Activated naive CD8-positive, alpha-beta T cell treated with anti-CD3 and anti-CD28 coated beads, Interleukin-2, amount 50 U/mL, for 16 hours (primary cell): Measurements from ENCODE around the gene SPATA18.

ENCODE experiments used
- DNase-seq: peaks from one replicate; pipeline ENCODE4 v3.0.0-alpha.2; 2020; ENCODE audit warnings: low read depth, low spot score

SPATA18 gene, protein sequence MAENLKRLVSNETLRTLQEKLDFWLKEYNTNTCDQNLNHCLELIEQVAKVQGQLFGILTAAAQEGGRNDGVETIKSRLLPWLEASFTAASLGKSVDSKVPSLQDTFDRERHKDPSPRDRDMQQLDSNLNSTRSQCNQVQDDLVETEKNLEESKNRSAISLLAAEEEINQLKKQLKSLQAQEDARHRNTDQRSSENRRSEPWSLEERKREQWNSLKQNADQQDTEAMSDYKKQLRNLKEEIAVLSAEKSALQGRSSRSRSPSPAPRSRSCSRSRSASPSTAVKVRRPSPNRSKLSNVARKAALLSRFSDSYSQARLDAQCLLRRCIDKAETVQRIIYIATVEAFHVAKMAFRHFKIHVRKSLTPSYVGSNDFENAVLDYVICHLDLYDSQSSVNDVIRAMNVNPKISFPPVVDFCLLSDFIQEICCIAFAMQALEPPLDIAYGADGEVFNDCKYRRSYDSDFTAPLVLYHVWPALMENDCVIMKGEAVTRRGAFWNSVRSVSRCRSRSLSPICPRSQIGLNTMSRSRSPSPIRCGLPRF

GRCh38 chr4:52051213-52051614, at the start of gene SPATA18:
SPATA18 (plus strand) TSS chr4:52051304; CDS start chr4:52051705, 401 bp downstream.
- DNase-seq, result no peak

GRCh38 chr4:52001616-52002015, 49.5 kb upstream of the SPATA18 start:
- no peak for DNase-seq

GRCh38 chr4:52004414-52004813, 46.7 kb upstream of the SPATA18 start:
- no peak for DNase-seq

GRCh38 chr4:52005604-52006273, 45.4 kb upstream of the SPATA18 start:
- DNase-seq, result no peak

DNA sequence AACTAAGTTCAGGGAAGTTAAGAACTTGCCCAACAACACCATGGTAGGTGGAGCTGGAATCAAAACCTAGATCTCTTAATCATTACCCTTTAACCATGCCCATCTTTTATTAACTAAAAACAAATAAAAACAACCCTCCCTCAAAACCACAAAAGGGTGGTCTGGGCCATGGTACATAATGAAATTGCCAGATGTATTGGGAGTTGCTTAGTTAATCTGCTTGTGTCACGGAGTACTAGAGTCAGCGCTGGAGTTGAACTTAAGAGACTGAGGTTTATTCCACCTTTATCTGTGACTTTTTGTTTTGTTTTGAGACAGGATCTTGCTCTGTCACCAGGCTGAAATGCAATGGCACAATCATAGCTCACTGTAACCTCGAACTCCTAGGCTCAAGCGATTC, 44.2 kb upstream of the SPATA18 start:
- DNase-seq, result no peak

GRCh38 chr4:52010986-52011385, 40.1 kb upstream of the SPATA18 start:
- no peak for DNase-seq

GRCh38 chr4:52012651-52013050, 38.5 kb upstream of the SPATA18 start:
- no peak for DNase-seq

GRCh38 chr4:52014903-52015302, 36.2 kb upstream of the SPATA18 start:
- no peak for DNase-seq

- no peak for DNase-seq
These were observed 35.7 kb upstream of the SPATA18 start for GRCh38 chr4:52015366-52015765.

DNA sequence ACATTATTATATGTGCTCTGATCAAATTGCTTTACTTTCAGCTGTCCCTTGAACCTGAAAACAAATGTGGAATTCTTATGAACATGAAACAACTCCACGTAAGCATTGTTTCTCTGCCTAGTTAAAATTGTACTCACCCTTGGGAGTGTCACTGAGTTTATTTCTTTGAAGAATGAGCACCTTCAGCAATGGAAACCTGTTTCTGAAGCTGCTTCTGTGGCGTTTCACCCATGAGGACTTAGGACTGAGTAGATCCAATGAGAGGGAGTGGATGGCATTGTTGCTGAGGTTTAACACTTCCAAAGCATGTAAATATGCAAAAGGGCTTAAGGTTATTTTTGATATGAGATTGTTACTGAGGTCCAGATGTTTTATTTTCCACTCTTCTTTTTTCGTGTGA, 34.1 kb upstream of the SPATA18 start:
- DNase-seq, result no peak

DNA sequence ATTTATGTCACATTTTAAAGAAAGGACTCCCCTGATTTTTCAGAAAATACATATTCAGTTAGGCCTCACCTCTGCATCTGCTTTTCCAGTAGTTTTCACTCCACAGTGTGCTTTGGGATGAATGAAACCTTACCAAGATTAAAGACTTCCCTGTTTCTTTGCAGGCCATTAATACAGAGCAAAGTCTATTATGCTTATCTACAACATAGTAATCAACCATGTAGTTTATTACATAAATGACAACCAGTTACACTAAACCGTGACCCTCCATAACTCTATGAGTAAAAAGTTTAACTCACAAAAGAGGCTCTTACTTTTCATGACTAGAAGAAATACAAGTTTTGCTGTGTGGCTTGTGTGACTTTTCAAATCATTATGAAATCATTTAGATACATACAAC, 33.3 kb upstream of the SPATA18 start:
- no peak for DNase-seq

GRCh38 chr4:52019936-52020657, 31.0 kb upstream of the SPATA18 start, which contains the start of gene LRRC66:
LRRC66 (minus strand) TSS chr4:52020363; CDS start chr4:52017613, 2,750 bp downstream.
- no peak for DNase-seq

DNA sequence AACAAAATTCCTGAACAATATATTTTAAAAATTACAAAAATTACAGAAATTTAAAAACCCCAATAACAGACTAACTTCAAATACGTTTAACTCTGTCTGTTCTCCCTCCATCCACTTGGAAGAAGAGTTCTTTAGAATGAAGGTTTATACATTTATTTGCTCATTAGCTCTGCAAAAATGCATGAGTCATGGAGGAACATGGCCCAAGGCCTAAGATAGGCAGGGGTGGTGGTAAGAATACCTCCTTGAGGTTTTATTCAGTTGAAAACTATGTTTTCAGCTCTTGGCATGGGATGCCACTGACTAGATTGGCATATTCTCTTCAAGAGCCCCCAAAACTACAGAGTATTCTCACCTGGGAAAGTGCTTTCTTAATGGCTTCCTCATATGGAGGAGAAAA, 22.1 kb upstream of the SPATA18 start:
- no peak for DNase-seq

- no peak for DNase-seq
These were observed 19.1 kb upstream of the SPATA18 start for GRCh38 chr4:52032005-52032404.

- DNase-seq, result no peak
These were observed 15.9 kb upstream of the SPATA18 start for GRCh38 chr4:52035190-52035589.

DNA sequence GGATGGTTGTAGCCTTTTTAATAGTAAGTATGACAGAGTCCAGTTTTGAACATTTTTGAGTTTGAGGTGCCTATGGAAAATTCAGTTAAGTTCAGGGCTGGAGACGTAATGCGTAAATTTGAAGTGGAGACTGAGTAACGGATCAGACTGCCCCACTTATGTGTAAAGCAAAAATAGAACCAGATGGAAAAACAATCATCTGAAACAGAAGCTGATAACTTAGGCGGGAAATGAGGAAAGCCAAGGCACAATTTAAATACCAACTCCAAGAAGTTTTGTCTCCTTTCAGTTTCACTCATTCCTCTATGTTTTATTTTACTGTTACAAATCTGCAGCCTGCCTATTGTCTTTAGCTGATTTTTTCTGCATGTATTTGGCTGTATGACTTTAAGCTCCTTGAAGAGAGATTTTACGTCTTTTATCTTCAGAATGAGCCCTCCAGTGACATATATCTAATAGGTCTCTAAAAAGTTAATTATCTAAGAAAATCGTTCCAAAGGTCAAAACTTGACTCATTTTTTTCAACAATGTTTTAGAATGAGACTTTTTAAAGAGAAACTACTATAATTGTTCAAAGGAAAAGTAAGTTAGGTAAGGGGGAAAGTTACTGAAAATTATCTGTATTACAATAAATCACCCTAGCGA, 14.1 kb upstream of the SPATA18 start:
- DNase-seq, result no peak

DNA sequence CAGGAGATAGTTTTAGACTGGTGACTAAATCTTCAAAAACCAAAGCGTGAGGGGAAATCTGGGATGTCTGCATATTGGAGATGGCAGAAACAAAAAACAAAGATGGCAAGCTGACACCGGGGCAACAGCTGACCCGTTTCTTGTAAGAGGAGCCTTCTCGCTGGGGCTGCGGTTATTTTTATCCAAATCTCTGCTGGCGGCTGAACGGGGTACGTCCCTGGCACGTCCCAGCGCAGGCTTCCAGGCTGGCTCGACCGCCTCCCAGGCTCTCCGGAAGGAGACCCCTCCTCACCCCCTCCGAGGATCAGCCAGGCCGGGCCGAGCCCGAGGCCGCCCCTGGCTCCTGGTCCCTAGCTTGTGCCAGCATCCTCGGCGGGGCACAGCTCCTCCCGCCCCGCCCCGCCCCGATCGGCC, 13.4 kb upstream of the SPATA18 start:
- no peak for DNase-seq

- peak; percentile 58 for DNase-seq
These were observed 12.8 kb upstream of the SPATA18 start, which contains the start of gene SGCB for GRCh38 chr4:52038103-52038912. SGCB (minus strand) TSS chr4:52038299; CDS start chr4:52038259, 40 bp downstream.

GRCh38 chr4:52045028-52045427, 6.1 kb upstream of the SPATA18 start:
- no peak for DNase-seq

- DNase-seq, result no peak
These were observed 1.8 kb upstream of the SPATA18 start for GRCh38 chr4:52049266-52049665.
